NCI-H187 (cell line): ENCODE data around the gene WDR82.

Experiments used
- DNase-seq, 2 experiments: peaks; one replicate each; lab custom pipeline; 2025; lab: John Stamatoyannopoulos, UW

The WDR82 gene

GRCh38 chr3:52256622-52257021, 21.8 kb downstream of the WDR82 start:
- DNase-seq: no peak

- no peak for DNase-seq
Measured at GRCh38 chr3:52256159-52256558, 22.3 kb downstream of the WDR82 start.

GRCh38 chr3:52254608-52255007, 23.8 kb downstream of the WDR82 start:
- DNase-seq: no peak

- DNase-seq: no peak
Measured at GRCh38 chr3:52253314-52254304, 24.8 kb downstream of the WDR82 start.

GRCh38 chr3:52250122-52250521, 28.3 kb downstream of the WDR82 start:
- no peak for DNase-seq

GRCh38 chr3:52249683-52250082, 28.8 kb downstream of the WDR82 start:
- no peak for DNase-seq

GRCh38 chr3:52248816-52249547, 29.5 kb downstream of the WDR82 start:
- no peak for DNase-seq

GRCh38 chr3:52248165-52248541, 30.3 kb downstream of the WDR82 start:
- DNase-seq: no peak

GRCh38 chr3:52247409-52248164, 30.9 kb downstream of the WDR82 start:
- no peak for DNase-seq

GRCh38 chr3:52246728-52247408, 31.6 kb downstream of the WDR82 start:
- no peak for DNase-seq

GRCh38 chr3:52246264-52246620, 32.2 kb downstream of the WDR82 start:
- no peak for DNase-seq

GRCh38 chr3:52245322-52246263, 32.9 kb downstream of the WDR82 start, which contains the start of gene PPM1M:
Gene PPM1M (plus strand): TSS chr3:52245759. CDS start chr3:52245825, 66 bp downstream.
- no peak for DNase-seq

GRCh38 chr3:52243791-52244628, 34.4 kb downstream of the WDR82 start:
- no peak for DNase-seq

- DNase-seq: no peak
Measured at GRCh38 chr3:52242039-52242438, 36.4 kb downstream of the WDR82 start.

GRCh38 chr3:52240886-52241370, 37.5 kb downstream of the WDR82 start:
- no peak for DNase-seq

- no peak for DNase-seq
Measured at GRCh38 chr3:52240059-52240885, 38.2 kb downstream of the WDR82 start.

GRCh38 chr3:52238761-52239701, 39.4 kb downstream of the WDR82 start, which contains the start of gene TWF2:
Gene TWF2 (minus strand): TSS chr3:52239158. CDS start chr3:52239016, 142 bp downstream.
- no peak for DNase-seq
